IgD-negative memory B cell (primary cell): Measurements from ENCODE around the gene PRSS56. TPM values are rescaled to one million over a fixed set of nuclear protein-coding genes. Genes with fewer than 3 reads are reported as not detected.
A peak's percentile ranks its signal among the peaks of the same experiment; 100 is the strongest.
"Not testable (repeated sequence)": the region's sequence is repeated elsewhere in the genome, so short reads cannot be mapped to it uniquely, and the experiment has no call there.

ENCODE experiments used
- H3K27ac Mint-ChIP-seq, 3 donors: one replicate each; pipeline ENCODE4 v1.8.0; 2020 to 2022; ENCODE audit warnings: mild to moderate bottlenecking in 3 of 3, mixed read lengths in 3 of 3, moderate library complexity in 1 of 3
- H3K27me3 Mint-ChIP-seq: one replicate; pipeline ENCODE4 v1.8.0; 2021; ENCODE audit warnings: mixed read lengths
- H3K36me3 Mint-ChIP-seq: one replicate; pipeline ENCODE4 v1.8.0; 2020; ENCODE audit warnings: mild to moderate bottlenecking, mixed read lengths
- H3K4me1 Mint-ChIP-seq, 3 donors: one replicate each; pipeline ENCODE4 v1.8.0; 2020 to 2022; ENCODE audit warnings: mixed read lengths in 3 of 3, mild to moderate bottlenecking in 1 of 3
- H3K4me3 Mint-ChIP-seq, 4 donors: one replicate each; pipeline ENCODE4 v1.8.0; 2020 to 2022; ENCODE audit warnings: mild to moderate bottlenecking in 4 of 4, mixed read lengths in 4 of 4, moderate library complexity in 3 of 4
- H3K9me3 Mint-ChIP-seq, 3 donors: one replicate each; pipeline ENCODE4 v1.8.0; 2020 to 2021; ENCODE audit warnings: mixed read lengths in 3 of 3, mild to moderate bottlenecking in 1 of 3
- polyA plus RNA-seq: library from polyadenylated mRNA; unstranded; fragments of 300-500 nt; fragmentation: Illumina TruSeq; gene quantifications from one replicate; pipeline ENCODE4 v1.2.3, GENCODE V29; 2021

PRSS56 gene
- polyA plus RNA-seq, 1 donor from 2014 or later, result not detected

- Mint-ChIP-seq H3K9me3 (peaks cover 0 to 2% (median 0%) of the 10 kb centered on the region in 3 donors), H3K36me3 (no peaks in the 10 kb centered on the region), H3K27ac (no peak overlapping the region), H3K27me3 (peaks cover 32% of the 10 kb centered on the region), H3K4me1 (peaks cover 0 to 7% (median 3%) of the 10 kb centered on the region in 3 donors), H3K4me3 (peak overlapping the region in 3 of 4 donors; percentile 59 to 92 (median 83))
Measured at GRCh38 chr2:232523682-232524597, 3.8 kb downstream of the PRSS56 start.

GRCh38 chr2:232524771-232525170, 4.6 kb downstream of the PRSS56 start:
- Mint-ChIP-seq H3K4me3 (peak overlapping the region in 2 of 4 donors; percentile 59 to 83), H3K36me3 (no peaks in the 10 kb centered on the region), H3K9me3 (peaks cover 0 to 2% (median 0%) of the 10 kb centered on the region in 3 donors), H3K27me3 (peaks cover 29% of the 10 kb centered on the region), H3K27ac (no peak overlapping the region), H3K4me1 (peaks cover 0 to 7% (median 4%) of the 10 kb centered on the region in 3 donors)

GRCh38 chr2:232525199-232525598, 5.0 kb downstream of the PRSS56 start:
- H3K9me3 Mint-ChIP-seq, result peaks cover 0 to 2% (median 0%) of the 10 kb centered on the region in 3 donors
- H3K36me3 Mint-ChIP-seq, result no peaks in the 10 kb centered on the region
- H3K27me3 Mint-ChIP-seq, result peaks cover 29% of the 10 kb centered on the region
- H3K4me3 Mint-ChIP-seq, result no peak overlapping the region
- H3K4me1 Mint-ChIP-seq, result peaks cover 0 to 7% (median 4%) of the 10 kb centered on the region in 3 donors
- no peak overlapping the region for H3K27ac Mint-ChIP-seq

- Mint-ChIP-seq H3K4me1 (peaks cover 0 to 7% (median 4%) of the 10 kb centered on the region in 3 donors), H3K36me3 (no peaks in the 10 kb centered on the region), H3K4me3 (no peak within 1 kb of the TSS), H3K27me3 (peaks cover 29% of the 10 kb centered on the region), H3K27ac (no peak within 1 kb of the TSS), H3K9me3 (peaks cover 0 to 2% (median 0%) of the 10 kb centered on the region in 3 donors)
Measured at GRCh38 chr2:232525791-232526371, 5.7 kb downstream of the PRSS56 start, which contains the start of gene CHRND. TSS of gene CHRND (plus strand) at chr2:232526160. CDS start at chr2:232526216, 56 bp downstream.

- H3K4me3 Mint-ChIP-seq, result no peak overlapping the region
- no peaks in the 10 kb centered on the region for H3K36me3 Mint-ChIP-seq
- no peak overlapping the region for H3K27ac Mint-ChIP-seq
- peaks cover 30% of the 10 kb centered on the region for H3K27me3 Mint-ChIP-seq
- peaks cover 0 to 6% (median 3%) of the 10 kb centered on the region in 3 donors for H3K4me1 Mint-ChIP-seq
- peaks cover 0 to 2% (median 0%) of the 10 kb centered on the region in 3 donors for H3K9me3 Mint-ChIP-seq
Measured at GRCh38 chr2:232526372-232526941, 6.3 kb downstream of the PRSS56 start.

GRCh38 chr2:232527905-232528470, 7.8 kb downstream of the PRSS56 start:
- H3K4me1 Mint-ChIP-seq, result peaks cover 0 to 9% (median 2%) of the 10 kb centered on the region in 3 donors
- H3K4me3 Mint-ChIP-seq, result no peak overlapping the region
- no peaks in the 10 kb centered on the region for H3K36me3 Mint-ChIP-seq
- peaks cover 27% of the 10 kb centered on the region for H3K27me3 Mint-ChIP-seq
- H3K27ac Mint-ChIP-seq, result no peak overlapping the region
- H3K9me3 Mint-ChIP-seq, result peaks cover 0 to 2% (median 0%) of the 10 kb centered on the region in 3 donors

- Mint-ChIP-seq H3K36me3 (no peaks in the 10 kb centered on the region), H3K4me1 (peaks cover 0 to 6% (median 2%) of the 10 kb centered on the region in 3 donors), H3K27me3 (peaks cover 22% of the 10 kb centered on the region), H3K4me3 (no peak overlapping the region), H3K9me3 (peaks cover 0 to 2% (median 0%) of the 10 kb centered on the region in 3 donors), H3K27ac (peak overlapping the region in 1 of 3 donors; percentile 73)
Measured at GRCh38 chr2:232528746-232529460, 8.7 kb downstream of the PRSS56 start.

- H3K4me3 Mint-ChIP-seq, result peak overlapping the region in 1 of 4 donors; percentile 63
- H3K27me3 Mint-ChIP-seq, result peaks cover 15% of the 10 kb centered on the region
- no peaks in the 10 kb centered on the region for H3K36me3 Mint-ChIP-seq
- no peak overlapping the region for H3K27ac Mint-ChIP-seq
- H3K4me1 Mint-ChIP-seq, result peaks cover 0 to 4% (median 2%) of the 10 kb centered on the region in 3 donors
- H3K9me3 Mint-ChIP-seq, result no peaks in the 10 kb centered on the region
Measured at GRCh38 chr2:232529806-232530547, 9.8 kb downstream of the PRSS56 start.

GRCh38 chr2:232530626-232531260, 10.6 kb downstream of the PRSS56 start:
- Mint-ChIP-seq H3K9me3 (no peaks in the 10 kb centered on the region), H3K27ac (no peak overlapping the region), H3K27me3 (peaks cover 17% of the 10 kb centered on the region), H3K4me3 (peak overlapping the region in 1 of 4 donors; percentile 63), H3K36me3 (no peaks in the 10 kb centered on the region), H3K4me1 (peaks cover 0 to 4% (median 2%) of the 10 kb centered on the region in 3 donors)

GRCh38 chr2:232532419-232532818, 12.2 kb downstream of the PRSS56 start:
- H3K27me3 Mint-ChIP-seq, result peaks cover 22% of the 10 kb centered on the region
- no peaks in the 10 kb centered on the region for H3K36me3 Mint-ChIP-seq
- peaks cover 0 to 5% (median 2%) of the 10 kb centered on the region in 3 donors for H3K9me3 Mint-ChIP-seq
- no peak overlapping the region for H3K27ac Mint-ChIP-seq
- no peak overlapping the region for H3K4me3 Mint-ChIP-seq
- H3K4me1 Mint-ChIP-seq, result peaks cover 0 to 4% (median 2%) of the 10 kb centered on the region in 3 donors

GRCh38 chr2:232532821-232533220, 12.6 kb downstream of the PRSS56 start:
- not testable (repeated sequence) for H3K4me3 Mint-ChIP-seq, H3K4me1 Mint-ChIP-seq, H3K9me3 Mint-ChIP-seq, H3K36me3 Mint-ChIP-seq, H3K27ac Mint-ChIP-seq
- peaks cover 22% of the 10 kb centered on the region for H3K27me3 Mint-ChIP-seq

- Mint-ChIP-seq H3K36me3 (no peaks in the 10 kb centered on the region), H3K4me3 (no peak overlapping the region), H3K4me1 (peaks cover 0 to 8% (median 3%) of the 10 kb centered on the region in 3 donors), H3K27ac (peak overlapping the region in 1 of 3 donors; percentile 19), H3K27me3 (peaks cover 22% of the 10 kb centered on the region), H3K9me3 (peaks cover 0 to 5% (median 2%) of the 10 kb centered on the region in 3 donors)
Measured at GRCh38 chr2:232533944-232534710, 13.9 kb downstream of the PRSS56 start.
